ENCODE measurements around the gene VSX1.

VSX1 gene

DNA sequence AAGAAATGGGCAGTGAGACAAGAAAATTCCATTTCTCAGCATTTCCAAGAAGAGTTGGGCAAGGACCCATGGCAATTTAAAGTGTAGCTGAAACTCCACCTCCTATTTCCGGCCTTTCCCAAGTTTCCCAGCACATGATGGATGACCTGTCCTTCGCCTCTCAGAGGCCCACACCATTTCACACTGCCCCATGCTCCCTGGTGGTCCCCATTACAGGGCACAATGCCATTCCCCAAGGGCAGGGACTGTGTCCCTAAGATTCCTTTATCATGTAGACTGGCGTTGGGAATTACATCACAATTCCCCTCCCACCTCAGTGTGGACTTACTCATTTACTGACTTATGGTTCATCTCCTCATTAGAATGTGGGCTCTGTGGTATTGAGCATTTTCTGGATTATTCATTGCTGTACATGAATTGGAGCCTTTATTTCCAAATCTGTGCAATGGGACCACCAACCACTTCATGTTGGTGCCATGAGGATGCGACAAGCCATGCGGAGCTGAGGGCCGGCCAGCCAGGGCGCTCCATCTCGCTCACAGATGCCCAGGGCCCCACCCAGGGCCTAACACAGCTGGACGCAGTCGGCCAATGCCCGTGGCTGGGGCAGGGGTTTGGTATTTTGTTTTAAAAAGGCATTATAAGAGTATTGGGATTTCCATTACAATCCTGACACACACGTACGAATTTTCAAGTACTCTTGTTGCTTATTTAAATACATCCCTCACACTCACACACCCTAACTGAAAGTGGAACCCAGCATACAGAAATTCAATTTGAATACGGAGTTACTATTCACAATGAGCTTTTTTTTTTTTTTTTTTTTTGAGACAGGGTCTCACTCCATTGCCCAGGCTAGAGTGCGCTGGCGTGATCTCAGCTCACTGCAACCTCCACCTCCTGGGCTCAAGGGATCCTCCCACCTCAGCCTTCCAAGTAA lies 29.4 kb downstream of the VSX1 start:
- no peak for DNase-seq

DNA sequence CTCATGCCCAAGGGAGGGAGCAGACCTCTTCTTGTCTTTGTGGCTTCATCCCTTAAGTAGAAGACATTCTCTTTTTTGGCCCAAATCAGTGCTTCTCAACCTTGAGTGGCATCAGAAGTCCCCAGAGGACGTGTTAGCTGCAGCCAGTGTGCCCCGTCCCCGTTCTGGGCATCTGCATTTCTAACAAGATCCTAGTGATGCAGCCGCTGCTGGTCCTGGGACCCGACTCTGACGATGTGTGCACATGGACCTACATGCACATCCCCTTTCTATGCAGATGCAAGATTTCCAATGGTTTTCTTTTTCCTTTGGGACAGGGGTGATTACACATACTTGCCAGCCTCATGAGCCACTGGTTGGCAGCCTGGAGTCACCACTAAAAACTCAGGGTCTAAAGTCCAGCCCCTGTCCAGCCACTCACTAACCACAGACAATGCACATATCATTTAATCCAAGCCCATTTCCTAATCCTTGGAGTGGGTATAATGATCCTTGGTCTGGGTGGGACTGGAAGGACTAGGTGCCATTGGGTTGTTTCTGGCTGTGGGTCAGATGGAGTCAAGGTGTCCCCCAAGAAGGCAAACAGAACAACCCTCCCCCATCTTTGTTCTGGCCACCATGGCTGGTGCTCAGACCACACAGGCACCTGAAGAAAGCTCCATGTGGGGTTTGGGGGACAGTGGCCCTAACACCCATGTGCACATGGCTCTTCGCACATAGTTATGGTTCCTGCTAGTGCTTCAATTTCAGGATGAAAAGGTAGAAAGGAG lies 30.4 kb downstream of the VSX1 start:
- no peak for DNase-seq

DNA sequence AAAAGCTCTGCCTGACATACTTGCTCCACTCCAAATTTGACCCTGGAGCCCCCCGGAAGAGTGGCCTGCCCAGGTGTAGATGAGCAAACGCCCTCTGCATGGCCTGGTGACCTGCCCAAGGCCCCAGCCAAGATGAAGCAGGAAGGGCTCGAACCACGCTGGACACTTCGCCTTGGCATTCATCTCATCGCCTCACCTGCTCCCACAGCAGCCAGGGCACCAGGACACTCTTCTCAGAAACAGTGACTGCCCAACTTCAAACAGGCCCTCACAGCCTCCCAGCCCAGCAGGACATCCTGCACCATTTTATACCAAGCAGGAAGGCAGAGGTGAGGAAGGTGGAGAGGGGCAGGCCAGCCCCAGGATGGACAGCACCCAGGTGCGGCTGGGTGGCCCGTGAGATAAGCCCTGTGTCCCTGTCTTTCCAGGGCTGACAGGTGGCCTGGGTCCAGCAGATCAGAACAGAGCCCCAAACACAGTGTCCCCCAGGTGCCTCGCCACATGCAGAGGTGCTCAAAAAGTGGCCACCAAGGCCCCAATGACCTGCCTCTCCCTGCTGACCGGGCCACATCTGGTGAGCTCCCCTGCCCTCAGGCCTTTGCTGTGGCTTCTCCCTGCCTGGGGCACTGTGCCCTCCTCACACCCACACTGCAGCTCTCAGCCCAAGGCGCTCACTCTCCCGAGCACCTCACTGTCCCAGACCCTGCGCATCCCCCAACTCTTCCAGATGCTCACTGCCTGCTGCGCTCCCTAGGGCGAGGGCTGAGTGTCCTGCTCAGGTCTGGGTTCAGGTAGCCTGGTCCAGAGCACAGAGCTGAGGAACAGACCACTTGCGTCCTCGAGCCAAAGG lies 31.2 kb downstream of the VSX1 start:
- no peak for DNase-seq

DNA sequence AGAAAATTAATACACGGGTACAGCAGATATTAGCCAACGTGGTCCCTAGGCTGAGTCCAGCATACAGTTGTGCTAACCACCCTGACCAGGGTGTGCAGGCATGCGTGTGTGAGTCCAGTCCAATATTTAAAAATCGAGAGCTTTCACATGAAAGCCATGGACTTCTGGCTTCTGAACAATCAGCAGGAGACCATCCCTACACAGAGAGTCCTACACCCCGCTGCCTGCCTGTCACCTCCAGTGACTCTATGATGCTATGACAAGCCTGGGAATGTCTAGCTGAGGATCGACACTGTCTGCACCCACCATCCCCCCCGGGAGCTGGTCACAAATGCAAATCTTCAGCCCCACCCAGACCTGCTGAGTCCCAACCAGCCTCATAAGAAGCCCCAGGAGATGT lies 31.9 kb downstream of the VSX1 start:
- no peak for DNase-seq

DNA sequence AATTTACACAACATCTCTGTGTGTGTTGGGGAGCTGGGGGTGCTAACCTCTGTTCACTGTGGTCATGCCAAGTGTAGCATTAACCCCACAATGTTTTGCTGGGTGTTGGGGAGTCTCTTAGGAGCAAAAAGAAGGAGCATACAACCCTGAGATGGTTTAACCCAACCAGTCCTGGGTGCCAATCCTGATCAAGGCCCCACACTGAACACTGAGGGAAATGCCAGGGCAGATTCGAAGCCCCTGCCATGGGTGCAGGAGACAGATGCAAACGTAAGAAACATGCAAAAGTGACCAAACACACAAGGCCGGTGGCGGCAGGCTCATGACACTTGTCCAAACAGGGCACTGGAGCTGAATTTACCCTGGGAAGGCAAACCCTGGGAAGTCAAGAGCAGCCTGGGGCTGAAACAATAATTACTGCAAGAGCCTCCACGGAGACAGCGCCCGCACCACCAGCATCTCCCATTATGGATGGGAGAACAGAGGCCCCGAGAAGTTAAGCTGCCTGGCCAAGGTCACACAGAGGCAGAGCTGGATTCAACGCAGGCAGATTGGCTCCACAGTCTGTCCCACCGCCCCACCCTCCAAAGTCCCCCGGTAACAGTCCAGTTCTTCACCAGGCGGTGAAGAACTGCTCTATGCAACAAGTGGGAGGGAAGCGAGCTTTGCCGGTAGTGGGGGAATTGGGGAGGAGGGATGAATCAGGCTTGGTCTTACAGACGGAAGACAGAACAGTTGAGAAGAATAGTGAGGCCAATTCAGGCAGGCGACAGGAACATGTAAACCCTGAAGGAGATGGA lies 32.5 kb downstream of the VSX1 start:
- DNase-seq: no peak

DNA sequence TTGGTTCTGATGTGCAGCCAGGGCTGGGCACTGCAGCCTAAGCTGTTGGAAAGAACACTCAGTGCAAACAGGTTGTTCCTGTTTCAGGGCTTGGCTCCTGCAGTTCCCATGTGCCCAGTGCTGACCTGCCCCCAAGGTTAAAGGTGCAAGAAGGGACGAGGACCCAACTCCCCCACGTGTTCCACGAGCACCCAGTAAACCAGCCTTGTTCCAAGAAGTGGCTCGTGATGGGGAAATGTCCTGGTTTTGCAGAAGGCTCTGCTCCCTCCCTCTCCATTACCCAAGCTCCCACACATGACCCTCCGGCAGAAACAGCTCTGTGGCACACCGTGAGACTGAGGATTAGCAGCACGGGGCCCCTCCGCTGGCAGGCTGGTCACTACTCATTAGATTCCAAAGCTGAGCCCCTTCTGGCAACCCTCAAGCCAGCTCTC lies 33.4 kb downstream of the VSX1 start:
- no peak for DNase-seq

DNA sequence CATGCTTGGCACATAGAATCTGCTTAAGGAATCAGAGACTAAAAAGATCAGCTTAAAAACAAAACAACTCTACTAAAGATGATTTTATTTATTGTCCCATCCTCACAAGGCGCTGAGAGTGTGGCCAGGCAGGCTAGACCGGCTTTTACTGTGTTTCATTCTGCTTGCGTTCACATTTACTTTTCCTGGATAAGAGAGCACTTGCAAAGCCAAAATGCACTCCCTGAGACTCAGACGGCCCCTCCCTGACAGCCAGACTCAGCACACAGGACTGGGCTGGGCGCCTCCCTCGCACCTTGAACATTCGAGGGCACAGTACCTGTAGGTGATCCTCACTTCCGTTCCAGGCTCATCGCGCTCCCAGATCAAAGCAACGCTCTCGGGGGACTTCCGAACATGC lies 34.2 kb downstream of the VSX1 start:
- no peak for DNase-seq

DNA sequence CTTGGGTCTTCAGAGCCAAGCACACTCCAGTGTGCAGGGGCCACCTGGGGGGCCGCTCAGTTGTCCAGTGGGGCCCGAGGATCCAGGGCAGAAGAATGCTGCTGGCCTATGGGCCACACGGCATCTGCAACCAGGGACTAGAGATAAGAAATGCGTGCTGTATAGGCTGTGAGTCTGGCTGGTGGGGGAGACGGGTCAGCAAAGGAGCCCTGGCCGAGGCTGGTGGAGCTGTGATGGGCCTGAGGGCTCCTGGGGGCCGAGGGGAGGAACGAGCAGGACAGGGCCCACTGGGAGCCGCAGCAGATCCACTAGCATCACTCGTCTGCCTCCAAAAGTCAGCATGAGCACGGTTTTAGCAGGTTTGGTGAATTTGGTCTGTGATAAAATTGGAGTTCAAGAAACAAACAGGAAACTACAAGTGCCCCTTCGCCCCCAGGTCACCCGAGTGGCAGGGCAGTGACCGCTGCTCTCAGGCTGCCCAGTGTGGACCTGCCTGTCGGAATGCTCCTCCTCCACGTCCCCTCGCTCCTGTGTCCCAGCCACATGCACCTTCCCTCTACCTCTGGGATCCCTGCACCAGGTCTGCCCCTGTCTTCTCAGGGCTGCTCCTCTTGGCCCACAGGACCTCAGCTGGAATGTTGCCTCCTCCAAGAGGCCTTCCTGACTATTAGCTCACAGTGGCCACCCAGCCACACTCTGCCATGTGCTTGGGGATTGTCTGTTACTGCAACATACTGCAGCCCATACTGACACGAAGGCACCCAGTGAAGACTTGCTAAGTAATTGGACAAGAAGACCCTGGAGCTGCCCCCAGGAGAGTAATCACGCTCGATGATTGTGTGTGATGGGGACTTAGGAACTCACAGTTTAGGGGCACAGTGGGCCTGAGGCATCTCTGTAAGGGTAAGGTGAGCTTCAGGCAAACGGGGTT lies 34.9 kb downstream of the VSX1 start:
- no peak for DNase-seq

DNA sequence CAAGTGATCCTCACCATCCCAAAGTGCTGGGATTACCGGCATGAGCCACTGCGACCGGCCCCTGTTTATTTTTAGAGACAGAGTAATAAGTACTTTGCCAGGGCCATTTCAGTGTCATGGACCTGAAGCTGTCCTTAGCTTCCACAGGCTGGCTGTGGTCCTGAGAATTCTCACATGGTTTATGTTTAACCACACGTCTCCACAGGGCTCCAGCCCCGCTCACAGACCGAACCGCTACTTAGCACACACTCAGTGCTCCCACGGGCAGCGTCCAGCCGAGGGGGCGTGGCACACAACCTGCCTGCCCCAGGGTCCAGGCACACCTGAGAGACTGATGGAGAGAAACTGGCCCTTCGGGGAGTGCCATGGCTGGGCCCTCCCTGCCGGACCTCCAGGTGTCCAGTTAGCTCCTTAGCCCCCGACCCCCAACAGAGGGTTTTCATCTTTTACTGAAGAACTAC lies 35.7 kb downstream of the VSX1 start:
- DNase-seq: no peak

DNA sequence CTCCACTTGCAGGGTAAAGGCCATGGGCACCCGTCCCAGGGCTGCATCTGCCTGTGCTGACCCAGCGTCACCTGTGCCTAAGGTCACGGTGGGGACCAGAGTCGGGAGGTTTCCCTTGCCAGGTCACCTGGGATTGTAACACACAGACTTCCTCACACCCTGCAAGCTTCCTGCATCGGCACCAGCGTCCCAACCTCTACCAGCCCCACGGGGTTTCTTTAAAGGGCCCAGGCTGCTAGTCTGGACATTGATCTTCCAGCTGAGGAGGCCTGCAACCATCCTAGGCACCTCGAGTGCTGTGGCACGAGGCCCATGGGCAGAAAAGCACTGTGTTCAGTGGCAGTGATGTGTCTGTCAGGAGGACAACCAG lies 36.6 kb downstream of the VSX1 start:
- DNase-seq: no peak

DNA sequence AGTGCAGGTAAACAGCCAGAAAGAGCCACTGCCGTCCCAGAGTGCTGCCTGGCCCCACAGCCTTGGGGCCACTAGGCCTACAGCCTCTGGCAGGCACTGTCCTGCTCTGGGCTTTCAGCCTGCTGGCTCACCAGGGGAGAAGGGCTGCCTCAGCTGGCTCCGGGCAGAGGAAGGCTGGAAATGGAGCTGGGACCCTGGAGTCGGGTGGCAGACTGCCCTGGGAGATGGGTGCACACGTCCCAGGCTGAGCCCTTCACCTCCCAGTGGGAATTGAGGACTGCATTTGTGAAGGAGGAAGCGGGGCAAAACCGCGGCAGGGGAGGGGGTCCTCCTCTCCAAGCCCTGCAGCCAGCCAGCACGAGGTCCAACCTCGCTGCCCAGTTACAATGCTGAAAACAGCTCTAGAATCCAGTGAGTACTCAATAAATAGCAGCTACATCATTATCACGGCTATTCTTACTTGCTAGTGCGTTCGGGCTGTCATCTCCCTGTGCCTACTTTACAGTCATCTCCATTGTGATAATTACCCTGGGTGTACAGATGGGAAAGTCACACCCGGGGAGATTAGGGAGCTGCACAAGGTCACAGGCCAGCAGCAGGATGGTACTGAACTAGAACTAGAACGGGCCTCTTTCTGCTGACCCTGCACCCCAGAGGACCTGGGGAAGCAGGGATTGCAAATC lies 37.1 kb downstream of the VSX1 start:
- no peak for DNase-seq

DNA sequence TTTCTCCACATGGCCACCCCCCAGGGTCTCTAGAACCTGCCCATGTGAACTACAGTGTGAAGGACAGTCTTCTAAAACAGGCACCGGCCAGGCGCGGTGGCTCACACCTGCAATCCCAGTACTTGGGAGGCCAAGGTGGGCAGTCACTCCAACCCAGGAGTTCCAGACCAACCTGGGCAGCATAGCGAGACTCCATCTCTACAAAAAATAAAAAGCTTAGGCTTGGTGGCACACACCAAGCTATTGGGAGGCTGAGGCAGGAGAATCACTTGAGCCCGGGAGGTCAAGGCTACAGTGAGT lies 37.7 kb downstream of the VSX1 start:
- DNase-seq: no peak

DNA sequence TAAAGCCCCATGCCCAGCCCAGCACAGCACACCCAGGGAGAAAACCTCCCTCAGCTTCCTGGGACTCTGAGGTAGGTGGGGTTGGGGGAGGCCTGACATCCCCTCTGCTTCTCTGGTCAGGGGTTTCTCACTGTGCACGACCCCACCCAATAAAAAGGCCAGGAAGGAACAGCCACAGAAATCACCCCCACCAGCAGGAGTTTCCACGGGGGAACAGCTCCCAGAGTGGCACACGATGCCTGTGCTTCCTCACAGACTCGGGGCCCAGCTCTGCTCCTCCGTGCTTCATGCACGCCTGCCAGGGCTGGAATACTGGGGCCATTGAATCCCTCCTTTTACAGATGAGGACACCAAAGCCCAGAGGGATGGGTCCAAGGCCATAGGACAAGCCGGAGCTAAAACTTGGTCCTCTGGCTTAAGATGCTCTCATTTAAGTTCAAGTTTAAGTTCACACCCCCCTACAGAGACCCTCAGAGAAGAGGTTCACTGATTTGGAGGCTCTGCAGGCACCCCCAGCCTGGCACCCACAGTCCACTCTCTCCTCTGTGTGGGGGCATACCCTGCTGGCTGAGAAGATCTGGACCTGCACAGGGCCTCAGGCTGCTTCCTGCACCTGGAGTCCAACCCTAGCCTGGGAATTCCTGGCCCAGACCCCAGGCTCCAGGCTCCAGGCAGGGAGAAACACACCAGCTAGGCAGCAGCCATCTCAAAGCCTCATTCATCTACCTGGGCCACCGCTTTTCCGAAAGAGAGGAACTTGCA lies 38.3 kb downstream of the VSX1 start:
- no peak for DNase-seq

DNA sequence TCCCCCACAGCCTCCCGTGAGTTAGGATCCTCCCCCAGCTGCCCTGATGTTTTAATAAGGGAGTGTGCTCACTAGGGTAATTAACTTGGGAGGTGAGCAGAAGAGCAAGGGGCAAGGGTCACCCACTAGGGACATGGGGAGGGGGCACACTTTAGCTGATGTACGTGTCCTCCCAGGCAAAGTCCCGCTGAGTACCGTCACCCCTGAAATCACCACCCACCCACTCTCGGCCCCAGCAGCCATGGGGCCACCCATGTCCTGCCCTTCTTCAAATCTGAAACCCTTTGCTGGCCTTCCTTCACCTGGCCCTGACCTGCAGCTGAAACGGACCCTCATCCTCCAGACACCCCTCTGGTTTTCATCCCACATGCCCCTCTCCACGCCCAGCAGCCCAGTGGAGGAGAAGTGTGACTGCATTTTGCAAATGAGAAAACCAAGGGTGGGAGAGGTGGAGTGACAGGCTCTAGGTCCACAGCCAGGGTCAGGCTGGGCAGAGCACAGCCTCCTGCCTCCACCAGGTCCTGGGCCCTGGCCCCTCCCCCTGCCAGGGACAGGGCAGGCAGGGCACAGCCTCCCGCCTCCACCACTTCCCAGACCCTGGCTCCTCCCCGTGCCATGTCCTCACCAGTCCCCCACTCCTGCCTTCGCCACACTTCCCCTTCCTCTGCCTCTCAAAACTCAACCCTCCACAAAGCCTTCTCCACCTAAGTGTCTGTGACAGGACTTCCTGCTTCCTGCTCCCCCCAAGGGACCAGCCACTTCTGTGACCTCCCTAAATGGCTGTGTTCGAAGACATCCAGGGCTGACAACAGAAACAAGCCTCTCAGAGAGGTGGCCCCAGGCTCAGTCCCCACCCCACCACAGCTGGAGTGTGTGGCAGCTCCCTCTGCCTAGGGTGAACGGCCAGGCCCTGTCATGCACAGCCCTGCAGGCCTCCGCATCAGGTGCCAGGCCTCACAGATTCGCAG lies 39.1 kb downstream of the VSX1 start:
- DNase-seq: peak; percentile 14

DNA sequence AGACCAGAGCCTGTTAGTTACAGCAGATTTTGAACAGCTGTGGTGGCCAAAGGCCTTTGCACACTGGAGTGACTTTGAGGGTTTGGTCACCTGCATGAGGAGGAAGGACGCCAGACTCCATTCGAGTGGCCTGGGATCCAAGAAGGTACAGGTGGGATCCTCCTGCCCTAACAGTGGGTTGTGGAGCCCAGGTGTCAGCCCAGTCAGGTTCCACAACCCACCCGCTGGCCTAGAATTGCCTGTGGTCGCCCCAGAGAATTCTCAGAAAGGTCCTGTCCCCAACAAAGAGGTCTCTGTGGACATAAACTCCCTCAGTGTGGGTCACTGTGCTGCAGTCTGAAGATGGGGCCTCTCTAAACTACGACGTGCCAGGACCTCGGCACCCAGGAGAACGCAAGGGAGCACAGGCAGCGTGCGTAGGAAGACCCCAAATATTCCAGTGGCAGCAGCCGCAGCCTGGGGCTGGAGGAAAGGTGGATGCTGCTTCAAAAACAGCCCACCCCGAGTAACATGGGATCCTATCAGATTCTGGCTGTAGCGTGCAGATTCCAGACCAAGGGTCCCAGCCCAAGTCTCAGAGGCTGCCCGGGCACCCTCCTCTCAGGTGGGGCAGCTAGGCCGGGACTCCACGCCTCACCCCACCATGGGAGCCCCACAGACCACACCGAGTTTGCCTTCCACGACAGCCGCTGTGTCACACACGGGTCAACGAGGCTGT lies 40.0 kb downstream of the VSX1 start:
- DNase-seq: no peak

DNA sequence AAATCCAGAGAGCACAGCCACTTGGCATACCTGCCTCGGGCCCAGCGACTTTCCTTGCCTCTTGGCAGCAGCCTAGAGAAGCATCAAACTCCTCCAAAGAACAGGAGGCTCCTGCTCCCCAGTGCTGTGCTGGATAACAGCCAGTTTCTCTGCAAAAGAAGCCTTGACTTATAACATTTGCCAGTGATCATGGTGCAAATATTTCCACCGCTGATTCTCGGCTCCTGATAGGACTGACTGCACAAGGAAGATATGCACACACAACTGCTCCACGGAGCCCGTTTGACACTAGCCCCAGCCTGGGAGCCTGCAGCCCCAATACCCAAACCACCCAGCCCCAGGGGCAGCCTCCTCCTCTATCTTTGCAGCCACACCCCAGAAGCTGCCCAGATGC lies 41.5 kb downstream of the VSX1 start:
- DNase-seq: no peak

DNA sequence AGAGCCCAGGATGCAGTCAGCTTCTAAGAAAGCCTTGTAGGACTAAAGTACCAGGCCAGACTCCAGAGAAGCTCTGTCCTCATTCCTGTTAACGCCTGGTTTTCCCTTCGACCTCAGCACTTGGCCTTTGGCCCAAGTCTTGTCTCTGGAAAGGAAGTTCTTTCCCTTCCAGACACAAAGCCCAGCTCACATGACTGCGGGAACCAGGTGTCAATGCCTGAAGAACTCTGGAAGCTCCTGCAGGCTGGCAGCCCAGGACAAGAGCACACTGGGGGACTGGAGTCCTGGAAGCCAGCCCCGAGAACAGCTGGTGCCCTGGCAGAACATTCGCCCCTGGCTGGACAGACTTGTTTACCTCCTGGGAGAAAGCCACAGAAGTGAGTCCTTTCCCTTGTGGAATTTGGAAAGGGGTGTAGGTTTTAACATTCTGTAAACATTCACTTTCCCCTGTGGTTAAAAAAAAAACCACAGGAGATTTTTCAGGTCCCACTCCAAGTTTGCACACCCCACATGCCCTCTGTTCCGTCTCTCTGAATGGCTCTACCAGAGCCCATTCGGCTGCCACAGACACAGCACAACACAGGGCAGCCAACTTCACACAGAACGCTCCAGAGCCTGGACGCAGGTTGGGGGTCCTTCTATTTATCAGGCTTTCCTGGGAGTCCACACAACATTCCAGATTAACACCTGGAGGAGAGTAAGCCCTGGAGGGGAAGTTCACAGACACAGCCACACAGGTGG lies 42.1 kb downstream of the VSX1 start:
- DNase-seq: no peak

Measured in stimulated activated CD4-positive, alpha-beta T cell treated with anti-CD3 and anti-CD28 coated beads, Interleukin-1b, Interleukin-23, amount 100 ng/mL, for 48 hours (primary cell).